OCI-LY3 (cell line): ENCODE measurements around the gene PARD3.

Experiments used
- EZH2phosphoT487 ChIP-seq: fragments of 200-600 bp; shearing (Covaris generic); IDR thresholded peaks from 2 replicates; pipeline ENCODE4 v1.6.1; 2018; ENCODE audit warnings: antibody characterized with exemption, mixed run types, low read depth
- TF ChIP-seq, protein P1 (sequence below): fragments of 200-600, 300-600 bp; sonication (generic); IDR thresholded peaks from 2 replicates; pipeline ENCODE4 v1.5.1; 2014; ENCODE audit warnings: antibody characterized with exemption, low read length, low read depth

DNA sequence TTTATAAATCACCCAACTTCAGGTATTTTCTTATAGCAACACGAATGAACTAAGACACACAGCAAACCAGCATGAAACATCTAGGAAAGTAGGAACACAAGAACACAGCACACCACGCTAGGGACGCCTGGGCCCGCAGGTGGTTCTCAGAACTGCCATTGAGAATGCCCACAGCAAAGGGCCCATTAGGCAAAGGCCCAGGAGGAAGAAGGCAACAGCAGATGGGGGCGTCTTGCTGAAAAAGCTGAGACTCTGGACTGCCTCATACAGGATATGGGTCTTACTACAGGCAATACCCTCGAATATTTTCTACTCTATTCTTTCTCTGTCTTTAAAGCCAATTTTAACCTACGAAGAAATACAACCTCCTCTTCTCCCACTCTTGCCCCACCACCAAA, 77.3 kb downstream of the PARD3 start:
- TF ChIP-seq, protein P1, sequence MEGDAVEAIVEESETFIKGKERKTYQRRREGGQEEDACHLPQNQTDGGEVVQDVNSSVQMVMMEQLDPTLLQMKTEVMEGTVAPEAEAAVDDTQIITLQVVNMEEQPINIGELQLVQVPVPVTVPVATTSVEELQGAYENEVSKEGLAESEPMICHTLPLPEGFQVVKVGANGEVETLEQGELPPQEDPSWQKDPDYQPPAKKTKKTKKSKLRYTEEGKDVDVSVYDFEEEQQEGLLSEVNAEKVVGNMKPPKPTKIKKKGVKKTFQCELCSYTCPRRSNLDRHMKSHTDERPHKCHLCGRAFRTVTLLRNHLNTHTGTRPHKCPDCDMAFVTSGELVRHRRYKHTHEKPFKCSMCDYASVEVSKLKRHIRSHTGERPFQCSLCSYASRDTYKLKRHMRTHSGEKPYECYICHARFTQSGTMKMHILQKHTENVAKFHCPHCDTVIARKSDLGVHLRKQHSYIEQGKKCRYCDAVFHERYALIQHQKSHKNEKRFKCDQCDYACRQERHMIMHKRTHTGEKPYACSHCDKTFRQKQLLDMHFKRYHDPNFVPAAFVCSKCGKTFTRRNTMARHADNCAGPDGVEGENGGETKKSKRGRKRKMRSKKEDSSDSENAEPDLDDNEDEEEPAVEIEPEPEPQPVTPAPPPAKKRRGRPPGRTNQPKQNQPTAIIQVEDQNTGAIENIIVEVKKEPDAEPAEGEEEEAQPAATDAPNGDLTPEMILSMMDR = no peak
- TF ChIP-seq EZH2phosphoT487 = no peak
